A549 (cell line): Measurements from ENCODE around the gene FOSL1. TPM values are rescaled to one million over a fixed set of nuclear protein-coding genes. Genes with fewer than 3 reads are reported as not detected.

ENCODE experiments used
- ATAC-seq, 2 experiments: fragments of 200-7000 bp in 1 of 2; fragments of >200 bp in 1 of 2; cut with Nextera tagmentation in 1 of 2; cut with Tn5 transposase in 1 of 2; 3 replicates each; pipeline versions ENCODE4 v1.8.0 to v1.9.1; 2018 to 2020; ENCODE audit warnings: mild to moderate bottlenecking in 1 of 2, moderate library complexity in 1 of 2
- CTCF ChIA-PET: fragments of 300-600 bp; sonication (Branson Sonifier 250); formaldehyde crosslinking; extraction: SDS; loops from one replicate; lab custom pipeline; 2021; ENCODE audit warnings: antibody characterized with exemption, inconsistent platforms; lab: Yijun Ruan, JAX
- POLR2A ChIA-PET: fragments of 350-600 bp; formaldehyde crosslinking; extraction: SDS; loops from one replicate; lab custom pipeline; 2021; ENCODE audit warnings: antibody characterized with exemption, inconsistent platforms; lab: Yijun Ruan, JAX
- DNase-seq, 2 experiments: peaks; one replicate each; pipeline versions ENCODE4 v3.0.0 to v3.0.0-alpha.2; 2011 to 2016; ENCODE audit warnings: low read depth in 1 of 2, low spot score in 1 of 2
- FAIRE-seq: peaks from 2 replicates; lab custom pipeline; 2011; peaks lifted over from hg19 to GRCh38; lab: Jason Lieb, UNC
- H3K27ac ChIP-seq, 2 experiments: fragments of >200 bp; sonication (Bioruptor Twin); formaldehyde crosslinking; 3 replicates each; pipeline ENCODE4 v1.5.1; 2016 to 2017
- H3K4me1 ChIP-seq: fragments of >200 bp; sonication (Bioruptor Twin); formaldehyde crosslinking; 3 replicates; pipeline ENCODE4 v1.6.1; 2016
- H3K4me2 ChIP-seq: fragments of >200 bp; sonication (Bioruptor Twin); formaldehyde crosslinking; 3 replicates; pipeline ENCODE4 v1.6.1; 2016
- H3K4me3 ChIP-seq: fragments of >200 bp; sonication (Bioruptor Twin); formaldehyde crosslinking; 3 replicates; pipeline ENCODE4 v1.5.1; 2016
- H3K9me3 ChIP-seq: fragments of >200 bp; sonication (Bioruptor Twin); formaldehyde crosslinking; 3 replicates; pipeline ENCODE4 v1.6.1; 2016
- CBX2 ChIP-seq: fragments of 200-600 bp; sonication (generic); IDR thresholded peaks from 2 replicates; pipeline ENCODE4 v1.6.1; 2016; ENCODE audit warnings: low read depth, mild to moderate bottlenecking, borderline replicate concordance
- CBX8 ChIP-seq: fragments of 200-600 bp; sonication (generic); IDR thresholded peaks from 2 replicates; pipeline ENCODE4 v1.6.1; 2016
- CEBPB ChIP-seq, 2 experiments: fragments of >200 bp in 1 of 2; sonication (Bioruptor Twin) in 1 of 2; formaldehyde crosslinking in 1 of 2; IDR thresholded peaks; 2 replicates each; pipeline ENCODE4 v1.6.1; 2012 to 2016
- CTCF ChIP-seq: fragments of >200 bp; sonication (Bioruptor Twin); formaldehyde crosslinking; IDR thresholded peaks from 3 replicates; pipeline ENCODE4 v1.5.1; 2016
- E2F6 ChIP-seq: IDR thresholded peaks from 2 replicates; pipeline ENCODE4 v1.6.1; 2012; ENCODE audit warnings: low read depth, borderline replicate concordance
- EHF ChIP-seq: fragments of 250-450 bp; sonication (Bioruptor Pico); IDR thresholded peaks from 2 replicates; pipeline ENCODE4 v1.5.0; 2020; ENCODE audit warnings: mild to moderate bottlenecking
- EHMT2 ChIP-seq: fragments of 200-600 bp; sonication (generic); IDR thresholded peaks from 2 replicates; pipeline ENCODE4 v1.6.1; 2016; ENCODE audit warnings: antibody characterized with exemption, low read depth, mild to moderate bottlenecking, moderate library complexity
- FOSB ChIP-seq: fragments of 250-450 bp; sonication (Bioruptor Pico); IDR thresholded peaks from 2 replicates; pipeline ENCODE4 v1.5.0; 2020; ENCODE audit warnings: mild to moderate bottlenecking, moderate library complexity
- FOXS1 ChIP-seq: fragments of 250-450 bp; sonication (Bioruptor Pico); IDR thresholded peaks from 2 replicates; pipeline ENCODE4 v1.5.0; 2020; ENCODE audit warnings: mild to moderate bottlenecking, moderate library complexity
- GATA3 ChIP-seq: IDR thresholded peaks from 2 replicates; pipeline ENCODE4 v1.6.1; 2012; ENCODE audit warnings: borderline replicate concordance
- HEYL ChIP-seq: fragments of 250-450 bp; sonication (Bioruptor Pico); IDR thresholded peaks from 2 replicates; pipeline ENCODE4 v1.8.0; 2021; ENCODE audit warnings: mild to moderate bottlenecking, moderate library complexity
- HMGXB4 ChIP-seq: fragments of 250-450 bp; sonication (Bioruptor Pico); IDR thresholded peaks from 2 replicates; pipeline ENCODE4 v1.5.0; 2021; ENCODE audit warnings: mild to moderate bottlenecking, moderate library complexity, borderline replicate concordance
- HOXA7 ChIP-seq: fragments of 250-450 bp; sonication (Bioruptor Pico); IDR thresholded peaks from 2 replicates; pipeline ENCODE4 v1.5.0; 2020; ENCODE audit warnings: mild to moderate bottlenecking, moderate library complexity
- HOXB13 ChIP-seq: fragments of 250-450 bp; sonication (Bioruptor Pico); IDR thresholded peaks from 2 replicates; pipeline ENCODE4 v1.5.0; 2020; ENCODE audit warnings: low read depth, mild to moderate bottlenecking, moderate library complexity
- HOXB5 ChIP-seq: fragments of 250-450 bp; sonication (Bioruptor Pico); IDR thresholded peaks from 2 replicates; pipeline ENCODE4 v1.5.0; 2020; ENCODE audit warnings: mild to moderate bottlenecking, moderate library complexity
- JUNB ChIP-seq: fragments of >200 bp; sonication (Bioruptor Twin); formaldehyde crosslinking; IDR thresholded peaks from 2 replicates; pipeline ENCODE4 v1.6.1; 2016
- MAFK ChIP-seq: fragments of 450-650 bp; IDR thresholded peaks from 2 replicates; pipeline ENCODE4 v1.6.1; 2014; ENCODE audit not compliant: partially characterized antibody
- MAX ChIP-seq: IDR thresholded peaks from 2 replicates; pipeline ENCODE4 v1.6.1; 2012
- MAZ ChIP-seq: fragments of 150-350 bp; IDR thresholded peaks from 2 replicates; pipeline ENCODE4 v1.6.1; 2014; ENCODE audit warnings: antibody characterized with exemption, low read depth, low read length, borderline replicate concordance
- MYC ChIP-seq: IDR thresholded peaks from 2 replicates; pipeline ENCODE4 v1.6.1; 2012; ENCODE audit warnings: mild to moderate bottlenecking, inconsistent platforms, low read length, improper control_type of control experiment, borderline replicate concordance
- NPAS2 ChIP-seq: fragments of 250-450 bp; sonication (Bioruptor Pico); IDR thresholded peaks from 2 replicates; pipeline ENCODE4 v1.8.0; 2022; ENCODE audit warnings: mild to moderate bottlenecking, moderate library complexity, borderline replicate concordance
- PHF8 ChIP-seq: fragments of 200-600 bp; sonication (generic); IDR thresholded peaks from 2 replicates; pipeline ENCODE4 v1.6.1; 2016; ENCODE audit warnings: low read depth, mild to moderate bottlenecking, antibody characterized with exemption, moderate library complexity, borderline replicate concordance
- RAD21 ChIP-seq, 2 experiments: fragments of >200 bp in 1 of 2; sonication (Bioruptor Twin) in 1 of 2; formaldehyde crosslinking in 1 of 2; IDR thresholded peaks in 1 of 2; conservative IDR thresholded peaks in 1 of 2; 2 replicates in 1 of 2; 3 replicates in 1 of 2; pipeline ENCODE4 v1.6.1; 2012 to 2018; ENCODE audit warnings: inconsistent platforms in 1 of 2
- RARB ChIP-seq: fragments of 250-450 bp; sonication (Bioruptor Pico); IDR thresholded peaks from 2 replicates; pipeline ENCODE4 v1.8.0; 2021; ENCODE audit warnings: mild to moderate bottlenecking, moderate library complexity
- RCOR1 ChIP-seq: fragments of 150-350 bp; IDR thresholded peaks from 2 replicates; pipeline ENCODE4 v1.6.1; 2014; ENCODE audit warnings: antibody characterized with exemption, low read length, low read depth
- REST ChIP-seq: fragments of 200-600 bp; sonication (generic); IDR thresholded peaks from 2 replicates; pipeline ENCODE4 v1.6.1; 2016; ENCODE audit warnings: antibody characterized with exemption, mild to moderate bottlenecking, moderate library complexity
- TFCP2L1 ChIP-seq: fragments of 250-450 bp; sonication (Bioruptor Pico); IDR thresholded peaks from 2 replicates; pipeline ENCODE4 v1.5.0; 2021; ENCODE audit warnings: mild to moderate bottlenecking
- TP53 ChIP-seq: fragments of 250-450 bp; sonication (Bioruptor Pico); IDR thresholded peaks from 2 replicates; pipeline ENCODE4 v1.5.0; 2021; ENCODE audit warnings: mild to moderate bottlenecking, moderate library complexity
- USF2 ChIP-seq: fragments of 450-650 bp; IDR thresholded peaks from 2 replicates; pipeline ENCODE4 v1.6.1; 2014; ENCODE audit warnings: antibody characterized with exemption
- ZC3H11A ChIP-seq: fragments of 450-650 bp; IDR thresholded peaks from 2 replicates; pipeline ENCODE4 v1.6.1; 2014; ENCODE audit warnings: antibody characterized with exemption, mild to moderate bottlenecking
- ZFP36 ChIP-seq: fragments of 450-650 bp; IDR thresholded peaks from 2 replicates; pipeline ENCODE4 v1.6.1; 2014; ENCODE audit warnings: borderline replicate concordance; ENCODE audit not compliant: partially characterized antibody
- WGBS: methylation state at CpG from one replicate; pipeline ENCODE4 v1.1.6; 2017; ENCODE audit errors: missing lambda C conversion rate; 5-methylcytosine and 5-hydroxymethylcytosine counted together
- polyA plus RNA-seq, 4 experiments: library from polyadenylated mRNA; depleted of rRNA in 3 of 4; stranded (reverse); fragments of >200 nt; fragmentation: RNase III in 1 of 4; extraction: RNeasy Plus Mini Kit Qiagen cat#74134 plus additional on column Dnase treatment in 1 of 4; gene quantifications; 2 replicates in 3 of 4; 3 replicates in 1 of 4; pipeline ENCODE4 v1.2.3, GENCODE V29; 2011 to 2017

Gene FOSL1
- polyA plus RNA-seq, 2 of the 4 experiments (the other 2 are of a cell fraction), result 6.7 to 24.1 TPM

GRCh38 chr11:65856689-65857499 lies 43.3 kb downstream of the FOSL1 start:
- peak; percentile 27 to 33 for ATAC-seq
- H3K27ac ChIP-seq, result peak overlapping the region; percentile 95 to 97
- peak overlapping the region; percentile 88 for H3K4me2 ChIP-seq
- ChIA-PET CTCF (interaction anchor here (0.9 to 1.4 kb wide), 2 partner anchors 28 to 39 kb away, joined by 3 to 4 read pairs; no protein-coding TSS in a partner anchor), POLR2A (interaction anchor here (1.0 to 3.4 kb wide), 2 partner anchors 137 to 146 kb away, joined by 8 to 17 read pairs; partner anchors contain the start of gene RNASEH2C)
- peak overlapping the region; percentile 70 for H3K4me3 ChIP-seq
- peak in 1 of 2 experiments; percentile 81 for DNase-seq
- H3K4me1 ChIP-seq, result peaks cover 28% of the 10 kb centered on the region
- WGBS, result 2% methylated on average over 25 of the region's 57 CpGs
- no peak for FAIRE-seq
- no peaks in the 10 kb centered on the region for H3K9me3 ChIP-seq
- 0 out of 2 replicates have a peak, but pooled peaks have one; percentile 4 for TF ChIP-seq GATA3
- no peak for TF ChIP-seq CTCF
- TF ChIP-seq MAZ, result no peak
- TF ChIP-seq TFCP2L1, result no peak
- no peak for TF ChIP-seq HOXB13
- TF ChIP-seq HMGXB4 (CRISPR knock-in tag), result no peak; the same call in 1 of the 2 replicates
- no peak for TF ChIP-seq ZC3H11A
- TF ChIP-seq HEYL (CRISPR knock-in tag), result no peak
- no peak for TF ChIP-seq FOSB (CRISPR knock-in tag)
- no peak for TF ChIP-seq EHF (CRISPR knock-in tag)
- TF ChIP-seq PHF8, result peak; percentile 27; the same call in 1 of the 2 replicates
- TF ChIP-seq MYC, result no peak
- TF ChIP-seq EHMT2, result no peak
- TF ChIP-seq CEBPB (IDR thresholded peaks at IDR 0.05), result no peak
- TF ChIP-seq RARB (CRISPR knock-in tag), result no peak
- no peak for TF ChIP-seq JUNB
- TF ChIP-seq REST, result 0 out of 2 replicates have a peak, but pooled peaks have one; percentile 11
- no peak for TF ChIP-seq RCOR1
- no peak for TF ChIP-seq RAD21 (conservative IDR thresholded peaks at IDR 0.05 in 1 of 2, IDR thresholded peaks at IDR 0.05 in 1 of 2)
- TF ChIP-seq NPAS2 (CRISPR knock-in tag), result no peak
- no peak for TF ChIP-seq FOXS1 (CRISPR knock-in tag)
- no peak for TF ChIP-seq ZFP36
- TF ChIP-seq CBX2, result no peak
- TF ChIP-seq TP53 (CRISPR knock-in tag), result 0 out of 2 replicates have a peak, but pooled peaks have one; percentile 21
- peak; percentile 57; the same call in 1 of the 2 replicates for TF ChIP-seq MAX
- no peak for TF ChIP-seq E2F6
- TF ChIP-seq USF2, result peak; percentile 89
- TF ChIP-seq CBX8, result no peak
- 0 out of 2 replicates have a peak, but pooled peaks have one; percentile 20 for TF ChIP-seq HOXA7
- no peak for TF ChIP-seq MAFK
- TF ChIP-seq HOXB5 (CRISPR knock-in tag), result no peak
